Sciatic nerve (tissue), 2 donors: ENCODE measurements around the gene MALAT1. TPM values are rescaled to one million over a fixed set of nuclear protein-coding genes. Genes with fewer than 3 reads are reported as not detected.

Experiments used
- ATAC-seq: fragments of 200-7000 bp; cut with Tn5 transposase; one replicate; pipeline ENCODE4 v1.9.1; 2020; ENCODE audit warnings: mild to moderate bottlenecking, moderate library complexity
- DNase-seq: peaks from one replicate; pipeline ENCODE4 v3.0.0-alpha.2; 2020; ENCODE audit warnings: low spot score
- intact Hi-C: fragments of 100-400 bp; cut with DNase I; formaldehyde crosslinking; loops from one replicate; pipeline ENCODE4 v1.14.2; 2022
- total RNA-seq: library from RNA; stranded (reverse); fragmentation: NEBNext Ultra II Directional; extraction: Animal tissue kit (Norgen Biotek cat#: 25700); gene quantifications from one replicate; pipeline ENCODE4 v1.2.1, GENCODE V29; 2021
- donor health status: DM: no; HTN: no; CAD: no.
- donor health status: DM: no; HTN: no; CAD: no.

Gene MALAT1
- total RNA-seq, 1 donor from 2014 or later, result 14,857 TPM

DNA sequence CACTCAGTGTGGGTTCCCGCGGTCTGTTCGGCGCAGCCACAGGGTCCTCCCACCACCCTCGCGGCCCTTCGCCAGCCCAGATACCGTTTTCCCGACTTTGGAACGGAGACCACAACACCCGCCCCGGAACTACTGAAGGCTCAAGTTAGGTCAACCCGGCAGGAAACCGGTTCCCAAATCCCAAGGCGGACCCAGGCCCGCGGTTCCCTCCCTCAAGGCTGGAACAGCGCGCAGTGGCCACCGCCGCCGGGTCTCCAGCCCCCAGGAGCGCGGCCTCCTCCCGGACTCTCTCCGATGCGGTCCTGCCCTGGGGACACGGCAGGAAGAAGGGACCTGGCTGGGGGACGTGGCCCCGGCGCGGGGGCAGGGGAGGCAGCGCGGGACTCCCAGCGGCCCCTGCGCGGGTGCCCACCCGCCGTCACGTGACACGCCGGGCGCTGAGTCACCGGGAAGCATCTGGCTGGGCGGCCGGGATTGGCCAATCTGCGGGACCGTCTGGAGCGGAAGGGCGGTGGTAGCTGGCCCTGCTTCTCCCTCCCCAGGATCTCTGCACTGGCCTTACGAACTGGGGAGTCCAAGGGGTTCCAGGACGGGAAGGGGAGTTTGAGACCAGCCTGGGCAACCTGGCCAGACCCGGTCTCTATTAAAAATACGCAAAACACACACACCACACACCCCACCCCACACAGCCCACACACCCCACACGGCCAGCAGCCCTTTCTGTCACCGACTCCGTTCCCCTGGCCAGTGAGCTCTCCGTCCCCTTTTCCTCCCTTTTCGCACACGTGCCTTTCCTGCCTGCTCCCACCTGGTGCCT lies 21.5 kb upstream of the MALAT1 start:
- ATAC-seq (peak; percentile 90), DNase-seq (peak; percentile 98)
- intact Hi-C loops, result no loop called here

DNA sequence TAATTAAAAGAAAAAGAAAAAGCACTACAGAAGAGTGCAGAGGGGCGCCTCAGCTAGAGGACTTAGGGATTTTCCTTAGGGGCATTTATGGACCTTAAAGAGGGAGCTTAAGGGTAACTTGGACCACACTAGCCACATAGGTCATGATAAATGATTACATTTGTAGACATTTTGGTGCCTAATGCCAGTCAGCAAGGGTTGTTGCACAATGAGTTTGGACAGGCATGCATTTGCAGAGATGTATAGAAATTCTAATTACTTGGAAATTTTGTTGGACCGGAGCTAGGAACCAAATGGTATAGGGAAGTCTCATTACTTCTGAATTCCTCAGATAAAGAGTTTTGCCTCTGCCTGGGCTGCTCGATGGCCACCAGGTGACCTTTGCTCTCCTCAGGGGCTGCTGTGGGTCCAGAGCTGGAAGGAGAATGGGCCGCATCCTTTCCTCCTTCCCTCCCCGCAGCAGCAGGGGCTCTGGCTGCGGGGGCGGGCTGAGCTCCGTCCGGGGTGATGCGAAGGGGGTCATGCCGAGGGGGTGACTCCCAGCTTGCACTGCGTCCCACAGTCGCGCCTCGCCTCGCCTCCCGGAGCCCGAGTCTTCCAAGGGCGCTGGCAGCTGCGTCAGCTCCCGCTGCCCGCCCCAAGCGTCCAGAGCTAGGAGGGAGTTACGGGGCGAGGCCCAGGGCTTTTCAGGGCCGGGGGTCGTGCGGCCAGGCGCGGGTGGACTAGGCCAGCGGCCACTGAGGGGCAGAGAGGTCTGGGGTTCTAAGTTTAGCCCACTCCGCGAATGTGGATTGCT lies 20.3 kb upstream of the MALAT1 start:
- peak; percentile 66 for ATAC-seq
- intact Hi-C loops, result no loop called here
- DNase-seq, result peak; percentile 83

DNA sequence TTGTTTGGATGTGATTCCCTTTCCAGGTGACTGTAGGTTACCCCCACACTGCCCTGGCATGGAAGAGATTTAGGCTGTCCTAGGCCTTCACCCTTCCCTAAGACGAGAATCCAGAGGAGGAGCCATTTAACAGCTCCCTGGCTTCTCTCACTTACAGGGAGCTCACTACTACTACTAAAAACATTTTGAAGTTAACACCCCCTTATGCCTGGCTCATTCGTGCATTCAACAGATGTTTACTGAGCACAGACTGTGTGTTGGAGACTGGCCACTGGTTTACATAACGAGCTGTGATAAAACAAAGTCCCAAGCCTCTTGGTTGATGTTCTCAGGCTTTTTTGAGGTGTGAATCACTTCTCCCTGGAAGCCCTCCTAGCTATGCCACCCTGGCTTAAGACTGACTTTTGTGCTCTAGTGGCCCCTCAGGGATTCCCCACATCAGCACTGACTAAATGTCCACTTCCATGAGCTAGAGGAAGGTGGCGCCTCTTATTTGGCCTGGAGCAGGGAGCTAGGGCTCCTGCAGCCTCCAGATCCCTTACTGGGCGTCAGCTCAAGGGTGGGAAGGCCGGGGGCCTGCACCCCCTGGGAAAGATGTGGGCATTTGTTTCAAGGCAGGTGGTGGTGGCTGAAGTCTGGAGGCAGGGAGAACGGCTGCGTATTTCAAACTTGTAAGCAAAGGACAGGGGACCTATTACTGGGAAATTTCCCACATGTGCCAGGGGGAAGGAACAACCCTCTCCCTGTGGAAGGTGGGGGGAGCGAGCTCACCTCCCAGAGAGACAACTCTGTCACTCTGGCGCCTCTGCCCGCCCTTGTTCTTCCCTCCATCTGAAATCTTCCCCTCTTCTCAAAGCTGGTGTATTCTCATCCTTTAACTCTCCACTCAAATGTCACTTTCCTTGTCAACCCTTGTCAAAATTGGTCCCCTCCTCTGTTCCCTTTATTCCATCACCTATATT lies 19.4 kb upstream of the MALAT1 start:
- peak; percentile 67 for ATAC-seq
- no peak for DNase-seq
- intact Hi-C loops, result no loop called here

DNA sequence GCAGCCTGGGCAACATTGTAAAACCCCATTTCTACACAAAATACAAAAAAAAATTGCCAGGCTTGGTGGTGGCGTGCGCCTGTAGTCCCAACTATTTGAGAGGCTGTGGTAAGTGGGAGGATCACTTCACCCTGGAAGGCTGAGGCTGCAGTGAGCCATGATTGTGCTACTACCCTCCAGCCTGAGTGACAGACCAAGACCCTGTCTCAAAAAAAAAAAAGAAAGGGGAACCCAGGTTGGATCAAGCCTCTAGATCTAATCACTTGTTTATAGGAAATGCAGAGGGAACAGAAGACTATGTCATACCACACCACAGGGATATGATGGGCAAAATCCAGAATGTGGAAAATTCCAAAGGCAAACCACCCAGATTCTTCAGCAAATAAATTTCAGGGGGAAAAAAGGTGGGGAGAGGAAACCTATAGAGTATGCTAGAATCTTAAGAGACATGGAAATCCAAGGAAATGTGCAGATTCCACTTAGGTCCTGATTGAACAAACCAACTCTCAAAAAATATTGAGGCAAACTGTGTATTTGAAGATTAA lies 16.5 kb upstream of the MALAT1 start:
- intact Hi-C loops, result no loop called here
- DNase-seq (peak; percentile 31), ATAC-seq (no peak)

DNA sequence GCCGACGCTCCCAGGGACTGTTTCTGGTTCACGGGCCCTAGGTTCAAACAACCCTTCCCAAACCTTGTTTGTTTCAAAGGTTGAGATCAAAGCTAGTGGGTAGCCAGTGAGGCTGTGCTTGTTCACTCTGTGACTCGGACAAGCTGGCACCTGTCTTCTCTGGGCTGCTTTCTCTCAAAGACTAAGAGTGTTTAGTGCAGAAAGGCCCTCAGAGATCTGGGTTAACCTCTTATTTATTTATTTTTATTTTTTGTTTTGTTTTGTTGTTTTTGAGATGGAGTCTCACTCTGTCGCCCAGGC lies 13.0 kb upstream of the MALAT1 start:
- DNase-seq (peak; percentile 39), ATAC-seq (no peak)
- intact Hi-C loops, result no loop called here

DNA sequence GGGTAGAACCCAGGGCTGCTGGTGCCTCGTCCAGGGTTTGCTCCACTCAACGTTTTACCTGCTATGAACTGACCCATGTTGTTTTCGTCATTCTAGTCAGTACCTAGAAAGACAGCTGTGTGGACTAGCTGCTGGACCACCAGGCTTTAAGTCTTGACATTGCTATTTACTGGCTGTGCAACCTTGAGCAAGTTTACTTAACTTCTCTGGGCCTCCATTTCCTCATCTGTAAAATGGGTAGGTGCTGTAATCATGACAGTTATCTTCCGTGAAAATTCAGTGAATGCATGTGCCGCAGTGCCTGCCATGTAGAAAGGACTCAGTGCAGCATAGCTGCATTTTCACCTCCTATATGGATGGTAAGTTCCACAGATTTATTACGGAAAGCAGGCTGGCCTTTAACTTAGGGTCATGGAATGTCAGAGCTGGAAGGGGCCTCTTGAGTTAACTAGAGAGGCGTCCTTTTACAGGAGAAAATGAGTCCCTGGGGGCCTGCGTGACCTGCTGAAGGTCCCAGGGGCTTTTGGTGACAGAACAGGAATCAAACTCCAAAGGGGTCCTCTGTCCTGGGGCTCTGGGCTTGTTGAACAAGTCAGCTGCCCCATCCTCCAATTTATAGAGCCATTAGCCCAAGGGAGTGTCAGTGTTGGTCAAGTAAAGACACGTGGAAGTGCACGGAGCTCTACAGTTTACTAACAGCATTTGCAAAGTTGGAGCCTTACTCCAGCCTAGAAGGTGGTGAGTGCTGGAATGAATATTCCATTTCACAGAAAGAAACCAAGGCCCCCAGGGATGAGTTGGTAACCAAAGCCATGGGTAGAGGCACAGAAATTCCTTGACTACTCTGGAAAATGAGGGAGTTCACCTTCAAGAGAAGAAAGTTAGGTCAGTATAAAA lies 12.0 kb upstream of the MALAT1 start:
- ATAC-seq (no peak), DNase-seq (peak; percentile 64)
- intact Hi-C loops, result no loop called here

DNA sequence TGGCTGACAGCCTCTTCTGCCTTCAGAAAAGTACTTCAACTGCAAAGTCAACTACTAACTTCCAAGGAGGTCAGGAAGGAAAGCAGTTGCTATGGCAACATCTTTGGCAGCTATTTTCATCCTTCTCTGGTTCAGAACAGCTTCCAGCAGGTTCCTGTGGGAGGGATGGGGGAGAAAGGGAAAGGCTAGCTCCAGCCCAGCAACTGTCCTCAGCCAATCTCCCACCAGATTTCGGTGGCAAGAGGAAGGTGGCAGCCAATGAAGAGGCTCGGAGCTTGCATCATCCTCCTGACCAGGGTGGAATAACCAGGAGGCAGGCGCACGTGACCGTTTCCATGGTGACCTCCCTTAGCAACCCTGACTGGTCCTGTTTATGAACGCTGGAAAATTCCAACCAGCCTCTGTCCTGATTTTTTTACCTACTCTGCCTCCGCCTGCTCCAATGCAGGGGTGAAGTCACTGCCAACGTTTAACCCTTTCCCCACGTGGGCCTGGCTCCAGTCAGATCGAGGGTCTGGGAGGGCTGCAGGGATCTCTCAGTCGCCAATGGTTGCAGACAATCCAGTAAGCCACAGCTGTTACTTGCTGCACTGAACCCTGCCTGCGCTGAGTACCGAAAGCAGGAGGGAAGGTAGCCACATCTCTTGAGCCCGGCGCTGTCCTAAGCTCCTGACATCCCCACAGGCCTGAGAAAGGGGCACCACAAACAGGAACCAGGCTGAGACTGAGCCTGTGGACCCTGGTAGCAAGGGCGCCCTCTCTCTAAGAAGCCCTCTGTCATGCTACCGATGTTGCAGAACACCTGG lies 11.2 kb upstream of the MALAT1 start:
- peak; percentile 94 for ATAC-seq
- intact Hi-C loops, result no loop called here
- DNase-seq, result peak; percentile 99

DNA sequence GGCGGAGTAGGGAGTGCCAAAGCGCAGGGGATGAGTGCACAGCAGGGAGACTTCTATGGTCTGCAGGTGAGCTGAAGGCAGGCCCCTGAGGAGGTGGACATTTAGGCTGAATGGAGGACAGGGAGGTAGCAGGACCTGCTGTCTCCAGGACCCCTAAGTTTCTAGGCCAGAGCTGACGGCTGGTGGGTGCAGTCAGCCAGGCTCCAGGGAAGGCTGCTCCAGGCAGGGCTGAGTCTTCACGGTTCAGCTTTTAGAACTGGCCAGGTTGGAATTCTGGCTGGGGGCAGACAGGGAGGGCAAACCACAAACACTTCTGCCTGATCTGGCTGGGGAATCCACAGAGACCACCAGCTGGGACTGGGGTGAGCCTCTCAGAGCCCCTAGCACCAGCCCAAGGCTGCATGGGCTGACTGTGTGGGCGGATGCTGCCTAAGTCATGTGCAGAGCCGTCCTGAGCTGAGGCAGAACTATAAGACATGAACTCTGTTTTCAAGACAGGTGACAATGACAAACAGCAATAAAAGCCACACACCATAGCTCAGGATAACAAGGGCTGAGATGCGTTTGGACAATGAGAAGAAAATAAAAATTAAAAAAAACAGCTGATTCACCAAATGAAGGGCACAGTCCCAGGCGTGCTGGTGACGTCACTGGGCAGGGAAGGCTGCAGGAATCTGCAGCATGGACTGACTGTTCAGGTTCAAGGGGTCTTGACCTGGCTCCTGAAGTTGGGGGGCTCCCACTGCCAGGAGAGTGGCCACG lies 10.4 kb upstream of the MALAT1 start:
- intact Hi-C loops, result no loop called here
- ATAC-seq, result no peak
- no peak for DNase-seq

DNA sequence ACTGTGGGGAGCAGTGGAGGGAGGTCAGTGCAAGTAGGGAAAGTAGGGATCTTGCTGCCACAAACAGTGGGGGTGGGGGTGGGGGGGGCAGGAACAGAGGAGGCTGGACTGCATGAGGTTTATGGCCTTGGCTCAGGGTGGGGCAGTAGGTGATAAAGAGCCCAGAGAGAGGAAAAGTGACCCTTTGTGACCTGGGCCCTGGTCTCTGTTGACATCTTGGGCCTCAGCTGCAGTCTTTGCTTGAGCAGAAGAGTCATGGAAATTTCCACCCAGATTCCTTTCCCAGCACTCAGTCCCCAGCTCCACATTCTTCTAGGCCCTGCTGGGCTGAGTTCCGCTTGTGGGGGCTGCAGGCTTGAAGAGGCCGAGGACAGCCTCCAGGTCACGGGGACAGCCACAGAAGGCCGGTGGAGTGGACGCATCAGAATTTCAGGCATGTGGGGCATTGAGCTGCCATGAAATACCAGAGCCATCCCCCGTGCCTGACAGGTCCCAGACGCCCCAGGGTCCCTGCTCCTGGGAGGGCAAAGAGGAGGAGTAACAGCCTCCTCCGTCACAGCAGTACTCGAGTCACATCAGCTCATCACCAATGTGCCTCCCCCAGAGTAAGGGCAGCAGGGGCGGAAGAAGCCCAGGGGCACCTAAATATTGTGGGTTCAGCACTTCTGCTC lies 9.7 kb upstream of the MALAT1 start:
- no peak for ATAC-seq
- intact Hi-C loops, result no loop called here

DNA sequence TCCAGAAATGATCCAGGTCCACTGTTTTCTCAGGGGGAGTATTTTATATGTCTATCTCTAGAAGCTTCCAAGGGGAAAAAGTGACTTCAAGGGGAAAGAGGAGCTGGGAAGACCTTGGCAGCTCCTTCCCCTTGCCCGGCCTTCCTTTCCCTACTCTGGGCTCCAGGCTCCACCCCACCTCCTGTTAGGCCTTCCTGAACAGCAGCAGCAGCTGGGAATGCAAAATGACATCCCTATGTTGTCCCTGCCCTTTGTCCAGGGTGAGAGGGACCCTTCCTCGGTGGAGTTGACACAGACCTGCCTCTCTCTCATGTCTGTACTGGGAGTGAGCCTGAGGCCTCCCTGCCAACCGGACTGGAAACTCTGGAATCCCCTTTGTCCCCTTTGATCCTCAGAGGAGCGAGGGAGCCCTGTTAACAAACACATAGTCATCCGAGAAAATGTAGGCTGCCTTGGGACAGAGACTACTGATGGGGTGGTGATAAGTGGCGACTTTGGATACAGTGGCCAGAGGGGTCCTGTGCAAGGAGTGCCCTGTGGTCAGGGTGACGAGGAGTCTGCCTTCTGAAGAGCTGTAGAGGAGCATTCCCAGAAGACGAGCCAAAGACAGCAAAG lies 9.0 kb upstream of the MALAT1 start:
- DNase-seq (peak; percentile 64), ATAC-seq (no peak)
- intact Hi-C loops, result no loop called here

More for the DNA sequence above, 9.7 kb upstream of the MALAT1 start:
- peak; percentile 73 for DNase-seq

DNA sequence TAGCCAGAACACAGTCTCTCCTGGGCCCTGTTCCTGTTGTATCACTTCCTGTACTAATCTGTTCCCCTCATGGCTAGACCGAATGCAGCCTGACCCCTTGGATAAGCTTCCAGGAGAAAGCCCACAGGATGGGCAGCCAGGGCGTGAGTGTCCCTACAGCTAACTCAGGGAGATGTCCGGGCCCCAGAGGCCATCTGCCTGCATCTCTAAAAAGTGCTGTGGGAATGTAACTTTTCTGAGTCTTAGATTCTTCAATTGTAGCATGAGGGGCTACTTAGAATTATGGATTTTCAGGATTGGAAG lies 7.7 kb upstream of the MALAT1 start:
- intact Hi-C loops, result no loop called here
- ATAC-seq (no peak), DNase-seq (peak; percentile 62)

DNA sequence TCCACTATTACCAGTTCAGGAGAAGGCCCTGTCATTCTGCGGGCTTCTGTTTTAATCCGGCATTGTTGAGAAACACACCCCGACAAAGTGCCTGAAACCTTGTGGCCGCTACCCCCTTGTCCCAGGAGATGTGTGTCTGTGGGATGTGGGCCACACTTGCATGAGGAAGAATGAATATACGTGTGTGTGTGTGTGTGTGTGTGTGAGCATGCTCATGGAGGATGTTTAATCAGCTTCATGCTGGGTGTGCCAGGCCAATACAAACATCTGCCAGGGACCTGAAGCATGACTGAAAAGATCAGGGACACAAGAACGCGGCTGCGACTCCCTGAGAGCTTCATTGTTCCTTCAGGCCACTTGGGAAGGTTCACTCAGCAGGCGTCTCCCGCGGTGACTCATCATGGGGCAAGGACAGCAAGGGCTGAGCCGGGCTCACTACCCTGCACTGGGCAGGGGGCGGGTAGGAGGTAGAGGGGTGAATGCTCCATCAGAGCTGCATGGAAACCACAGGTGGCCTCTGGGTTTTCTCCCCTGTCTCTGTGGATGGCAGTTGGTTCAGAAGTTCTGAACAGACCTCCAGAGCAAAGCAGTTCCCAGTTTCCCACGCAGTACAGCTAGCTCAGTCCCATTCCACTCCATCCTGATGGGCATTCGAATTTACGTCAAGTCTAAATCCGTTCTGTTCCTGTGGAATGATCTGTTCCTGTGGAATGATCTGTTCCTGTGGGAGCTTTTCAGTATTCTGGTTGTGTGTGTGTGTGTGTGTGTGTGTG lies 7.0 kb upstream of the MALAT1 start:
- ATAC-seq, result peak; percentile 22
- intact Hi-C loops, result no loop called here
- peak; percentile 84 for DNase-seq

DNA sequence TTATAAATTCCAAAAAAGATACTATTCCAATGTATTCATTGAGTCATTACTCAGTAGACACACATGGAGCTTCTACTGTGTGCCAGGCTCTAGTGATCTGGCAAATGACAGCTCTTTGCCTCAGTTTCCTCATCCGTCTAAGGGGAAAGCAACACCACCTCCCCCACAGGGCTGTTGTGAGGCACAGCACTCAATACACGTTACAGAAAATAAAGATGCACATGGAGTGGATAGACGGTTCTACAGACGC lies 6.5 kb upstream of the MALAT1 start:
- intact Hi-C loops, result no loop called here
- ATAC-seq (no peak), DNase-seq (no peak)

DNA sequence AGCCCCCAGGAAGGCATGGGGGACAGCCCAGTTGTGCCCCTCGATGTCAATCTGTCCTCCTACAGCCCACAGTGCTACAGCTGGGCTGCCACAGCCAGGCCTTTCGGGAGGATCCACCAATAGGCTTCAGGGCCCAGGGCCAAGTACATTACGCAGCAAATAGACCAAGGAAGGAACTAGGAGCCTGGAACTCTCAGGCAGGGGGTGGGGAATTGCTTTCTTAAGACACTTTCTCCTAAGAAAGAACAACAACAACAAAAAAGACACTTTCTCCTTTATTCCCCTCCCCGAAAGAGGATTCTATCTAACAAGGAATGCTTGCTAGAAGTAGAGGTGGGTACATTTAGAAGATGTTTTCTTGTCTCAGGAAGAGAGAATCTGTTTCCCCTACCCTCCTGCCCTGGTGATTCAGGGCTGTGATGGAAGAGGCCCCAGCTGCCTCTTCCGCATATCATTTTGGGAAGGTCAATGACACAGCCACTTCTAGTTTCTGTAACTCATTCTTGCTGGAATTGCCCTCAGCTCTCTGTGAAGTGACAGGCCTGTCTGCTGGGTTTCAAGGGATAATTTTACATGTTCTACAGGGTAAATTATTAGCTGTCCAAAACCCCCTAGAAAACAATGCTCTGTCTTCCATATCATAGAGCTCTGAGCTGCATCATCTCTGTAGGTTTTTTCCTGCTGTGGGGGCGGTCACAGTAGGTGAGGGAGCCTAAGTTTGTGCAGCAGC lies 6.0 kb upstream of the MALAT1 start:
- intact Hi-C loops, result no loop called here
- DNase-seq, result peak; percentile 91

More for the DNA sequence above, 6.0 kb upstream of the MALAT1 start:
- peak; percentile 59 for ATAC-seq
